Transverse colon (tissue), 3 donors: ENCODE results near the gene RELT.

Experiments used
- EP300 ChIP-seq: sonication (generic); formaldehyde crosslinking; IDR thresholded peaks from one replicate; pipeline ENCODE4 v1.6.1; 2017; ENCODE audit warnings: antibody characterized with exemption, low read depth
- TF ChIP-seq, protein P1 (sequence below), 5 experiments: fragments of 200-600 bp in 3 of 5; fragments of 450-650 bp in 2 of 5; sonication (generic) in 3 of 5; IDR thresholded peaks; 1 replicate in 2 of 5; 2 replicates in 3 of 5; pipeline ENCODE4 v1.5.1; 2016 to 2017; ENCODE audit warnings: antibody characterized with exemption in 5 of 5, inconsistent platforms in 3 of 5, mild to moderate bottlenecking in 2 of 5, moderate library complexity in 1 of 5

DNA sequence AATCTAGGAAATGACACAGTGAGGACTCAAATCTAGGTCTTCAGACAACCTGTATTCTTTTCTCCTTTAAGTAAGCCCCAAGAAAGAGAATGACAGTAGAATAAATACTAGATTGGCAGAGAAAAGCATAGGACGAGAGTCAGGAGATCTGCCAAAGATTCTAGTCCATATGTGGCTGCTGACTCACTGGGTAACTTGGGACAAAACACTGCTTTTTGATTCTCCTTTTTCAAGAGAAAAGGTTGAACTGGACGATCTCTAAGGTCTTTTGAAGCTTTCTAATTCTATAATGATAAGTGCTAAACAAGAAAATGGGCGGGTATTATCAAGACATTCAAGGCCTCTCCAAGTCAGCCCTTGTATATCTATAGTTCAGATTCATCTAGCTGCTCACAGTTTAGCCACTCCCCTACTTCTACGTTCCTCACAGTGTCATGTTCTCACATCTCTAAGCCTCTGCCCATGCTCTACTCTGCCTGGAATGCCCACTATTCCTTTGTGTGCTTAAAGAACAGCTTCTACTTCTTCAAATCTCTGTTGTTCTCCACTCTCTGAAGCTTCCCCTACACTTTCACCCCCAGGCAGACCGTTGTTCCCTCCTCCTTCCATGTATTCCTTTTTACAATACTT is 53.0 kb downstream of the RELT start:
- TF ChIP-seq, protein P1, sequence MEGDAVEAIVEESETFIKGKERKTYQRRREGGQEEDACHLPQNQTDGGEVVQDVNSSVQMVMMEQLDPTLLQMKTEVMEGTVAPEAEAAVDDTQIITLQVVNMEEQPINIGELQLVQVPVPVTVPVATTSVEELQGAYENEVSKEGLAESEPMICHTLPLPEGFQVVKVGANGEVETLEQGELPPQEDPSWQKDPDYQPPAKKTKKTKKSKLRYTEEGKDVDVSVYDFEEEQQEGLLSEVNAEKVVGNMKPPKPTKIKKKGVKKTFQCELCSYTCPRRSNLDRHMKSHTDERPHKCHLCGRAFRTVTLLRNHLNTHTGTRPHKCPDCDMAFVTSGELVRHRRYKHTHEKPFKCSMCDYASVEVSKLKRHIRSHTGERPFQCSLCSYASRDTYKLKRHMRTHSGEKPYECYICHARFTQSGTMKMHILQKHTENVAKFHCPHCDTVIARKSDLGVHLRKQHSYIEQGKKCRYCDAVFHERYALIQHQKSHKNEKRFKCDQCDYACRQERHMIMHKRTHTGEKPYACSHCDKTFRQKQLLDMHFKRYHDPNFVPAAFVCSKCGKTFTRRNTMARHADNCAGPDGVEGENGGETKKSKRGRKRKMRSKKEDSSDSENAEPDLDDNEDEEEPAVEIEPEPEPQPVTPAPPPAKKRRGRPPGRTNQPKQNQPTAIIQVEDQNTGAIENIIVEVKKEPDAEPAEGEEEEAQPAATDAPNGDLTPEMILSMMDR (IDR thresholded peaks at IDR 0.05), result no peak
- TF ChIP-seq EP300, result no peak
